H9 (cell line): ENCODE measurements around the gene LRP1B. TPM values are rescaled to one million over a fixed set of nuclear protein-coding genes. Genes with fewer than 3 reads are reported as not detected.

ENCODE experiments used
- DNase-seq: peaks from one replicate; pipeline ENCODE4 v3.0.0-alpha.2; 2017
- H2AFZ ChIP-seq: one replicate; pipeline ENCODE4 v1.6.1; 2013; ENCODE audit warnings: mild to moderate bottlenecking, low read length, control low read depth, moderate library complexity
- H2AK5ac ChIP-seq: 2 replicates; pipeline ENCODE4 v1.6.1; 2013; ENCODE audit warnings: low read length, control low read depth, mixed read lengths; ENCODE audit not compliant: insufficient read length
- H2BK120ac ChIP-seq: one replicate; pipeline ENCODE4 v1.6.1; 2013; ENCODE audit warnings: low read depth, mild to moderate bottlenecking, low read length, control low read depth, inconsistent platforms; ENCODE audit not compliant: poor library complexity, severe bottlenecking
- H2BK12ac ChIP-seq: 2 replicates; pipeline ENCODE4 v1.6.1; 2013; ENCODE audit warnings: low read length, control low read depth, mixed read lengths, low read depth; ENCODE audit not compliant: insufficient read length
- H2BK15ac ChIP-seq: 2 replicates; pipeline ENCODE4 v1.6.1; 2013; ENCODE audit warnings: low read depth, low read length, control low read depth
- H2BK20ac ChIP-seq: one replicate; pipeline ENCODE4 v1.6.1; 2013; ENCODE audit warnings: low read depth, mild to moderate bottlenecking, low read length, control low read depth, inconsistent platforms; ENCODE audit not compliant: poor library complexity, severe bottlenecking
- H2BK5ac ChIP-seq: 2 replicates; pipeline ENCODE4 v1.6.1; 2013; ENCODE audit warnings: low read length, control low read depth, mixed read lengths; ENCODE audit not compliant: insufficient read length
- H3K14ac ChIP-seq: 2 replicates; pipeline ENCODE4 v1.6.1; 2013; ENCODE audit warnings: low read length, control low read depth; ENCODE audit not compliant: insufficient read depth
- H3K18ac ChIP-seq: 2 replicates; pipeline ENCODE4 v1.6.1; 2013; ENCODE audit warnings: low read depth, mild to moderate bottlenecking, mixed read lengths, low read length, control low read depth; ENCODE audit not compliant: insufficient read length
- H3K23ac ChIP-seq: 2 replicates; pipeline ENCODE4 v1.6.1; 2013; ENCODE audit warnings: low read length, control low read depth, mixed read lengths, low read depth; ENCODE audit not compliant: insufficient read length
- H3K23me2 ChIP-seq: 2 replicates; pipeline ENCODE4 v1.6.1; 2013; ENCODE audit warnings: low read depth, mild to moderate bottlenecking, mixed read lengths, low read length, control low read depth; ENCODE audit not compliant: insufficient read length, poor library complexity, severe bottlenecking
- H3K27ac ChIP-seq: 2 replicates; pipeline ENCODE4 v1.5.1; 2013; ENCODE audit warnings: low read length, control low read depth, mixed read lengths, low read depth; ENCODE audit not compliant: insufficient read length
- H3K27me3 ChIP-seq: 2 replicates; pipeline ENCODE4 v1.6.1; 2013; ENCODE audit warnings: low read length, control low read depth, inconsistent platforms; ENCODE audit not compliant: insufficient read depth
- H3K4ac ChIP-seq: 2 replicates; pipeline ENCODE4 v1.6.1; 2013; ENCODE audit warnings: low read depth, mild to moderate bottlenecking, control low read depth, inconsistent platforms, low read length, moderate library complexity
- H3K4me1 ChIP-seq: 2 replicates; pipeline ENCODE4 v1.6.1; 2013; ENCODE audit warnings: low read length, control low read depth, inconsistent platforms; ENCODE audit not compliant: insufficient read depth
- H3K4me2 ChIP-seq: 2 replicates; pipeline ENCODE4 v1.6.1; 2013; ENCODE audit warnings: low read length, control low read depth, mixed read lengths; ENCODE audit not compliant: insufficient read length, insufficient read depth
- H3K56ac ChIP-seq: 2 replicates; pipeline ENCODE4 v1.6.1; 2013; ENCODE audit warnings: low read depth, mild to moderate bottlenecking, mixed read lengths, low read length, control low read depth; ENCODE audit not compliant: insufficient read length
- H3K79me1 ChIP-seq: 2 replicates; pipeline ENCODE4 v1.6.1; 2013; ENCODE audit warnings: low read depth, mild to moderate bottlenecking, moderate library complexity, low read length, control low read depth, inconsistent platforms; ENCODE audit not compliant: insufficient read depth, poor library complexity, severe bottlenecking
- H3K79me2 ChIP-seq: 2 replicates; pipeline ENCODE4 v1.6.1; 2013; ENCODE audit warnings: low read length, control low read depth, inconsistent platforms; ENCODE audit not compliant: insufficient read depth
- H3K9ac ChIP-seq: 2 replicates; pipeline ENCODE4 v1.6.1; 2013; ENCODE audit warnings: low read length, control low read depth, mixed read lengths; ENCODE audit not compliant: insufficient read length; ENCODE audit errors: extremely low read depth
- H3K9me3 ChIP-seq: one replicate; pipeline ENCODE4 v1.6.1; 2013; ENCODE audit warnings: low read depth, low read length, inconsistent platforms; ENCODE audit not compliant: control insufficient read depth
- H3T11ph ChIP-seq: one replicate; pipeline ENCODE4 v1.6.1; 2013; ENCODE audit warnings: mild to moderate bottlenecking, low read length, control low read depth, inconsistent platforms
- H4K20me1 ChIP-seq: one replicate; pipeline ENCODE4 v1.6.1; 2013; ENCODE audit not compliant: control insufficient read depth, insufficient read length, insufficient read depth
- H4K5ac ChIP-seq: 2 replicates; pipeline ENCODE4 v1.6.1; 2013; ENCODE audit warnings: low read depth, mild to moderate bottlenecking, mixed read lengths, low read length, control low read depth; ENCODE audit not compliant: insufficient read length
- H4K8ac ChIP-seq: replicated peaks from 2 replicates; pipeline ENCODE4 v1.6.1; 2013; ENCODE audit warnings: low read length, control low read depth, mixed read lengths, low read depth; ENCODE audit not compliant: insufficient read length
- H4K91ac ChIP-seq: 2 replicates; pipeline ENCODE4 v1.6.1; 2013; ENCODE audit warnings: low read depth, mild to moderate bottlenecking, moderate library complexity, mixed read lengths, low read length, control low read depth; ENCODE audit not compliant: insufficient read length
- H3K27ac Mint-ChIP-seq, 3 experiments: 2 replicates in 2 of 3; 3 replicates in 1 of 3; pipeline ENCODE4 v1.8.0; 2020 to 2021; ENCODE audit warnings: mixed read lengths in 3 of 3, mild to moderate bottlenecking in 1 of 3, moderate library complexity in 1 of 3
- H3K27me3 Mint-ChIP-seq: 2 replicates; pipeline ENCODE4 v1.8.0; 2021; ENCODE audit warnings: low read depth, mild to moderate bottlenecking, moderate library complexity, mixed read lengths
- H3K36me3 Mint-ChIP-seq, 3 experiments: 2 replicates in 2 of 3; 3 replicates in 1 of 3; pipeline ENCODE4 v1.8.0; 2020 to 2021; ENCODE audit warnings: low read depth in 3 of 3, mixed read lengths in 3 of 3; ENCODE audit not compliant: insufficient read depth in 1 of 3
- H3K4me1 Mint-ChIP-seq, 2 experiments: 2 replicates each; pipeline ENCODE4 v1.8.0; 2020; ENCODE audit warnings: mixed read lengths in 2 of 2
- H3K4me3 Mint-ChIP-seq, 2 experiments: 2 replicates in 1 of 2; 3 replicates in 1 of 2; pipeline ENCODE4 v1.8.0; 2020 to 2021; ENCODE audit warnings: mild to moderate bottlenecking in 2 of 2, mixed read lengths in 2 of 2, moderate library complexity in 1 of 2
- H3K9me3 Mint-ChIP-seq, 2 experiments: 2 replicates in 1 of 2; 3 replicates in 1 of 2; pipeline ENCODE4 v1.8.0; 2020; ENCODE audit warnings: mild to moderate bottlenecking in 2 of 2, mixed read lengths in 2 of 2, moderate library complexity in 1 of 2
- WGBS: extraction: QIAGEN DNeasy Blood & Tissue Kit; methylation state at CpG from one replicate; pipeline ENCODE4 v1.1.7; 2013; ENCODE audit warnings: missing lambda C conversion rate, low lambda C conversion rate, mixed read lengths; ENCODE audit not compliant: insufficient read length; ENCODE audit errors: extremely low coverage; 5-methylcytosine and 5-hydroxymethylcytosine counted together
- total RNA-seq: library from RNA; stranded (reverse); gene quantifications from 2 replicates; pipeline ENCODE4 v1.2.1, GENCODE V29; 2021
- TF ChIP-seq, protein P1 (sequence below): fragments of 200-600 bp; sonication (generic); conservative IDR thresholded peaks from 3 replicates; pipeline ENCODE4 v1.8.0; 2021; ENCODE audit warnings: antibody characterized with exemption, mild to moderate bottlenecking

Gene LRP1B
- total RNA-seq, 1 experiment from 2014 or later: not detected

DNA sequence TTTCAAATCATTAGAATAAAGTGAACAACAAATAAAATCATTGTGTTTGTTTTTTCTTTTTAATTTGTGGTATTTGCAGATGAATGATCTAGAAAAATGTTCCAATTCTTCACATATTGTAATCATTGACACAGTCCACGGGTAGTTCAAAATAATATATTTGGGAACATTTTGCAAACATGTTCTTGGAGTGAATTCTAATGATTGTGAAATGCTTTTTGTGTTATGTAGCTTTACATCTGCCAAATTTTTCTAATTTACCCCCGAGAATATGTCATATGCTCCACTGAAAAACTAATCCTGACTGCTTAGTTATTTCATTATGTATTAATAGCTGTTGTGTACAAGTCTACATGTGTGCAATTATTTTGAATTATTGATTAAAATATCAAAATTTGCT lies 1882.2 kb downstream of the LRP1B start:
- Mint-ChIP-seq H3K36me3 (no peaks in the 10 kb centered on the region), H3K4me1 (0 out of 4 replicates have a peak, but pooled peaks cover 0 to 3% of the 10 kb centered on the region in 2 experiments), H3K9me3 (no peaks in the 10 kb centered on the region), H3K4me3 (no peak overlapping the region), H3K27ac (no peak overlapping the region), H3K27me3 (no peaks in the 10 kb centered on the region)
- WGBS: no CpG with 5 or more reads among the region's 2 CpGs
- Histone ChIP-seq H2AK5ac (no peak overlapping the region), H3K14ac (no peak overlapping the region), H2AFZ (no peak overlapping the region), H4K8ac (no peak overlapping the region), H2BK12ac (no peak overlapping the region), H4K5ac (no peak overlapping the region), H3K27me3 (no peaks in the 10 kb centered on the region), H2BK5ac (no peak overlapping the region), H2BK15ac (no peak overlapping the region), H3K27ac (no peak overlapping the region), H3K23me2 (no peaks in the 10 kb centered on the region), H3K4me1 (no peaks in the 10 kb centered on the region), H4K20me1 (no peaks in the 10 kb centered on the region), H3K9ac (no peak overlapping the region), H3K79me1 (no peaks in the 10 kb centered on the region), H2BK20ac (no peak overlapping the region), H3K23ac (no peak overlapping the region), H3T11ph (no peak overlapping the region), H3K9me3 (no peaks in the 10 kb centered on the region), H3K56ac (no peak overlapping the region), H3K79me2 (no peaks in the 10 kb centered on the region), H2BK120ac (no peak overlapping the region), H3K4me2 (no peak overlapping the region), H3K4ac (no peak overlapping the region), H4K91ac (no peak overlapping the region), H3K18ac (no peak overlapping the region)
- no peak for DNase-seq
- TF ChIP-seq, protein P1, sequence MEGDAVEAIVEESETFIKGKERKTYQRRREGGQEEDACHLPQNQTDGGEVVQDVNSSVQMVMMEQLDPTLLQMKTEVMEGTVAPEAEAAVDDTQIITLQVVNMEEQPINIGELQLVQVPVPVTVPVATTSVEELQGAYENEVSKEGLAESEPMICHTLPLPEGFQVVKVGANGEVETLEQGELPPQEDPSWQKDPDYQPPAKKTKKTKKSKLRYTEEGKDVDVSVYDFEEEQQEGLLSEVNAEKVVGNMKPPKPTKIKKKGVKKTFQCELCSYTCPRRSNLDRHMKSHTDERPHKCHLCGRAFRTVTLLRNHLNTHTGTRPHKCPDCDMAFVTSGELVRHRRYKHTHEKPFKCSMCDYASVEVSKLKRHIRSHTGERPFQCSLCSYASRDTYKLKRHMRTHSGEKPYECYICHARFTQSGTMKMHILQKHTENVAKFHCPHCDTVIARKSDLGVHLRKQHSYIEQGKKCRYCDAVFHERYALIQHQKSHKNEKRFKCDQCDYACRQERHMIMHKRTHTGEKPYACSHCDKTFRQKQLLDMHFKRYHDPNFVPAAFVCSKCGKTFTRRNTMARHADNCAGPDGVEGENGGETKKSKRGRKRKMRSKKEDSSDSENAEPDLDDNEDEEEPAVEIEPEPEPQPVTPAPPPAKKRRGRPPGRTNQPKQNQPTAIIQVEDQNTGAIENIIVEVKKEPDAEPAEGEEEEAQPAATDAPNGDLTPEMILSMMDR: no peak
